OCI-M1 (cell line): ENCODE results near the gene TET2.

Source experiments
- DNase-seq: peaks from one replicate; lab custom pipeline; 2025; lab: John Stamatoyannopoulos, UW

Gene TET2

GRCh38 chr4:105184316-105184980 is 37.8 kb downstream of the TET2 start:
- no peak for DNase-seq

- DNase-seq, result no peak
Measured at GRCh38 chr4:105186701-105187161, 40.1 kb downstream of the TET2 start.

- DNase-seq, result no peak
Measured at GRCh38 chr4:105189855-105190650, 43.4 kb downstream of the TET2 start.

- peak; percentile 57 for DNase-seq
Measured at GRCh38 chr4:105191621-105192210, 45.0 kb downstream of the TET2 start.

GRCh38 chr4:105192474-105192873 is 45.8 kb downstream of the TET2 start:
- no peak for DNase-seq

- DNase-seq, result no peak
Measured at GRCh38 chr4:105192910-105193309, 46.2 kb downstream of the TET2 start.

- no peak for DNase-seq
Measured at GRCh38 chr4:105193536-105193935, 46.9 kb downstream of the TET2 start.

- DNase-seq, result no peak
Measured at GRCh38 chr4:105194328-105195231, 47.9 kb downstream of the TET2 start.

GRCh38 chr4:105196523-105197145 is 50.0 kb downstream of the TET2 start:
- DNase-seq, result peak; percentile 78

- DNase-seq, result no peak
Measured at GRCh38 chr4:105197777-105198176, 51.1 kb downstream of the TET2 start.

GRCh38 chr4:105198541-105198940 is 51.9 kb downstream of the TET2 start:
- DNase-seq, result no peak

- DNase-seq, result no peak
Measured at GRCh38 chr4:105206214-105206613, 59.5 kb downstream of the TET2 start.

GRCh38 chr4:105207386-105207785 is 60.7 kb downstream of the TET2 start:
- DNase-seq, result no peak

GRCh38 chr4:105208561-105208960 is 61.9 kb downstream of the TET2 start:
- DNase-seq, result no peak

GRCh38 chr4:105210916-105211315 is 64.2 kb downstream of the TET2 start:
- no peak for DNase-seq

GRCh38 chr4:105215609-105216313 is 69.1 kb downstream of the TET2 start:
- DNase-seq, result no peak

GRCh38 chr4:105225500-105225899 is 78.8 kb downstream of the TET2 start:
- no peak for DNase-seq

GRCh38 chr4:105227054-105227453 is 80.4 kb downstream of the TET2 start:
- DNase-seq, result no peak

- no peak for DNase-seq
Measured at GRCh38 chr4:105230287-105230686, 83.6 kb downstream of the TET2 start.

GRCh38 chr4:105232374-105232773 is 85.7 kb downstream of the TET2 start:
- no peak for DNase-seq

GRCh38 chr4:105234582-105234981 is 87.9 kb downstream of the TET2 start:
- no peak for DNase-seq
